Iris pigment epithelial cell (primary cell): ENCODE measurements around the gene GOLGA1.

ENCODE experiments used
- DNase-seq: peaks from one replicate; pipeline ENCODE4 v3.0.0-alpha.2; 2011; ENCODE audit warnings: low read depth

The GOLGA1 gene

DNA sequence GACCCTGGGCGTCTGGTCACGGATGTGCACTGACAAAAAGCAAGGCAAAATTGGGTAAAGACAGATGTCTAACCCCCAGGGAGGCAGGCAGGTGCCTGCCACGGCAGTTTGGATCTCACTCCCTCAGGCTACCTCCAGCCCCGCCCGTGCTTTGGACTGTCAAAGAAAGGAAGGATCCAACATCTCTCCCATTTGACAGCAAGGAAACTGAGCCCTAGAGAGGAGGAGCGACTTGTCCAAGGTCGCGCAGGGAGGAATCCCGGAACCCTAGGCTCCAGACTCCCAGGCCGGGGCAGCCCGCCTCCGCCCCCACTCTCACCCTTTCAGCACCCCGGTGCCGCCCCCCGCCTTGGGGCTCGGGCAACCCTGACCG lies 376 bp downstream of the GOLGA1 start:
- no peak for DNase-seq

DNA sequence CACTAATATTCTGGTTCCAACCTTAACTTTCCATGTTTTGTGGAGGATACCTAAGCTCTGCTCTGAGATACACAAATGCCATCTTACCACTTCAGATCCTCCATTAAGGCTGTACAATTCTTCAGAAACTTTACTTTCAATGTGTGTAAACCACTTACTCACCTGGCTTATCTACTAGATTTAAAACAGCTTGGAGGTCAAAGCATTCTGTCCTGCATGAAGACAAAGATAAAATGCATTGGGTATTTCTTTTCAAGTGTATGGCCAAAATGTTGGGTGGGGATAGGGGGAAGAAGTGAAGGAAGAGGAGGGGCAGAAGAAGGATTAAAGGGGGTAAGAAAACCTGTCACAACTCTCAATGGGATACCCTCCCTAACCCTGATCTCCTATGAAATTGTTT lies 939 bp downstream of the GOLGA1 start:
- DNase-seq, result no peak

DNA sequence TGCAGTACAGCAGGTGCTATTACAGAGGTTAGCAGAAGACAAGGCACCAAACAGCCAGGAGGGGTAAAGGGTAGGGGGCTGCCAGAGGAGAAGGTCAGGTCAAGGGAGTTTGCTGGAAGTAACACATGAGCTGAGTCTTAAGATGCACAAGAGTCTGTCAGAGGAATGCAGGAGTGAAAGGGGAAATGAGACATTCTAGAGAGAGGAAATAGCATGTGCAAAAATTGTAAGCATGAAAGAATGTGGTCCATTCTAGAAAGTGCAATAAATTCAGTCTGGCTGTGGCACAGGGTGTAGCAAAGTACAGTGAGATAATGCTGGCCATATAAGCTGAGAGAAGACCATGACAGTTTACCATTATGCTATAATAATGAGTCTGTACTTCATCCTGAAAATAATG lies 6.6 kb downstream of the GOLGA1 start:
- DNase-seq, result peak; percentile 66

DNA sequence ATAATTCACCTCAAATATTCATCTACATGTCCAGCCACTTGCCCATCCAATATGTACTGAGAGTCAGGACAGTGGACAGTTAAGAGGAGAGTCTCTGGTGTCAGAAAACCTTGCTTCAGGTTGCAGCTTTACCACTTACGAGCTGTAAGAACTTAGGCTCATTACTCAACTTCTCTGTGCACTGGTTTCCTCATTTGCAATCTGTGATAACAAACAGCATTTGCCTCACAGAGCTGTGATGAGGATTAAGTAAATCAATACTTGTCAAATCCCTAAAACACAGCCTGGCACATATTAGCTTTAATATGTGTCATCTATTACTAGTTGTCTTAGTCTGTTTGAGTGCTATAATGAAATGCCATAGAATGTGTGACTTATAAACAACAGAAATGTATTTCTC lies 8.6 kb downstream of the GOLGA1 start:
- DNase-seq, result no peak

DNA sequence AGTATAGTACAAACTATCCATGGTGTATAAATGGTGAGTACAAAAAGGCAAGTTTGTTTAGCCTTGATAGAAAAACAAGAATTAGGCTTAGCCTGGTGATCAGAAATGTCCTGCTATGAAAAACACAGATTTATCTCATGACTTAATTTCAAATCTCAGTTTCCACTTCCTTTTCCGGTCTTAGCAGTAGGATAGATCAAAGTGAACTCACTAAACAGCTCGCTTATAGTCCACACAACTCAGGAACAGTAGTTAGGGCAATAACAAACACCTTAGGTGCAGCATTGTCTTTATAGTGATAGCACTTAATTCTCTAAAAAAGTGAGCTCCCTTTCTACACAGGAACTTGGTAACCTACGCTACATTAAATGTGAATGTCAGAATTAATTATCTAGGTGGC lies 11.4 kb downstream of the GOLGA1 start:
- DNase-seq, result no peak

DNA sequence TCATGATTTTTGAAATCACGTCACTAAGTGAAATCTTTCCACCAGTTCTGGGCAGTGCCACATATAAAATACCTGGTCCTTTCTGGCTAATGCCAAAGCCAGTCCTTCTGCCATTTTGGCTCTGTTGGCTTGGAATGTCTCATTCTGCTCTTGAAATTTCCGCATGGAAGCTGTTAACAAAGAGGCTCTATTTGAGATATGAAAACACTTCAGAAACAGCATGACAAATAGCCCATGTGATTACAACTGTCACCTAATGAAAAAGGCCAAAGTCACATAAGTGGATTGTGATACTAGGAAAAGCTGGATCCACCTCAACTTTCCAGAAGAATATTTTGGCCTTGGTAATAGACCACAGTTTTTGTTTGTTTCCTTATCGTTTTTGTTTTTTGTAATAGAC lies 12.8 kb downstream of the GOLGA1 start:
- no peak for DNase-seq

DNA sequence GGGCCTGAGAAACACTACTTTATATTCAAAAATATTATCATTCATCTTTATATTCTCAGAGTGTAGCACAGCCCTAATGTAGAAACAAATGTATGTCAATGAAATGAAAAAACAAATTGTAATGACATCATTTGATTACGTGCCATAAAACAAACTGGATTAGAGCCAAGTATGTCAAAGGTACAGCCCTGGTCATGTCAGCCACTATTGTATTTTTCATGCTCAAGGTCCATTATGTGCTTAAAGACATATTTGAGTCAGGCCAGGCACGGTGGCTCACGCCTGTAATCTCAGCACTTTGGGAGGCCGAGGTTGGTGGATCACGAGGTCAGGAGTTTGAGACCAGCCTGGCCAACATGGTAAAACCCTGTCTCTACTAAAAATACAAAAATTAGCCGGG lies 20.5 kb downstream of the GOLGA1 start:
- DNase-seq, result peak; percentile 28

DNA sequence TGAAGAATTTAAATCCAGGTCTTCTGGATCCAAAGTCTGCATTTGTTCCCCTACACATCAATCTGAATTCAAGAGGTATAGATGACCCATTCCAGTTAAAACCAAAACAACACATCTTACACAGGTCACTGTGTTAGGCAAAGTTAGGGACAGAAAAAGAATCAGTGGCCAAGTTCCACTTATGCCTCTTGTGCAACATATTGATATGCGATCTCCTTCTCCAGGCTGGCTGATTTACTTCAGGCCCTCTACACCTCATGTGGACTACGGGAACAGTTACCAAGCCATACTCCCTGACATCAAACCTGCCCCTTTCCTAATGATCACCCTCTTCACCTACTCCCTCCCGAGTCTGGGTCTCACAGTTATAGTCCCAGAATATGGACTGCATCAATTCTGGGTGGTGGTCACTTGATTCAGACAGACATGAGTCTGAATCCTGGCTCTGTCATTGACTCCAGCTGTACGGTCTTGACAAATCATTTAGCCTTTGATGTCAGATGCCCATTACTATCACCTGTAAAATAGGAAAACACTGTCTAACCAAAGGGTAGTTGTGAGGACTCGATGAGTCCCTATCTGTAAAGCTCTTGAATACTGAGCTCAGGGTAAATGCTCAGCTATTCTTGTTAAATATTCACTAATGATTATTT lies 26.0 kb downstream of the GOLGA1 start:
- DNase-seq, result no peak

DNA sequence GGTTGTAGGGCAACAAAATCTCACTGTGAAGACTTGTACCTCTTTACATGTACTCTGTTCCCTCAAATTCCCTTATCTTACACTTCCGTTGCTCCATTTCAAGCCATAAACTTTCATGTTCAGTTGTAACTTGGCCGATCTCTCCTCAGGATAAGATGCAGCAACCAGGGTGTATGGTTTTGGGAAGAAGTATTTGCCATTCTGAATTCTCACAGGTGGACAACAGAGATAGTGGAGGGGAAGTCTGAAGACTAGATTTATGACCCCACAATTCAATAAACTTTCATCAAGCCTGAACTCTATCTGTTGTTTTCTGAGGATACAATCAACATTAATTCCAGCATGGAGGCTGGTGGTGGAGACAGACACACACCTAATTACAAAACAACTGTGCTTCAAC lies 27.5 kb downstream of the GOLGA1 start:
- DNase-seq, result no peak

DNA sequence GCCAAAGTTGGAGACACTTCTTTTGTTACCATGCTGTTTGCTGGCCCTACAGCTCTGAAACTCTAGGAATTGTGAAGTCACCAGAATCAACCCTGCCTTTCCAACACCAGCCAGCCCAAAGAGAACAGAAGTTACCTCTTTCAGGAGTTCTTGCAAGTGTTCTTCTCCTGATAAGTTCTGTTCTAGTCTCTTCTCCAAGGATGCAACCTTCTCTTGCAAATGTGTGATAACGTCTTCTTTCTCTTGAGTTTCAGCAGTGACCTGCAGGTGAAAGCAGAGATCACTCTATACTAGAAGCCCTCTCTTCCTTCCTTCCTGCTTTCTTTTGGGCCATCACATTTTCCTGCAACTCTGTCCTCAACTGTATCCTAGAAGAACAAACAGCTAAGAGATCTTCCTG lies 29.1 kb downstream of the GOLGA1 start:
- DNase-seq, result no peak

DNA sequence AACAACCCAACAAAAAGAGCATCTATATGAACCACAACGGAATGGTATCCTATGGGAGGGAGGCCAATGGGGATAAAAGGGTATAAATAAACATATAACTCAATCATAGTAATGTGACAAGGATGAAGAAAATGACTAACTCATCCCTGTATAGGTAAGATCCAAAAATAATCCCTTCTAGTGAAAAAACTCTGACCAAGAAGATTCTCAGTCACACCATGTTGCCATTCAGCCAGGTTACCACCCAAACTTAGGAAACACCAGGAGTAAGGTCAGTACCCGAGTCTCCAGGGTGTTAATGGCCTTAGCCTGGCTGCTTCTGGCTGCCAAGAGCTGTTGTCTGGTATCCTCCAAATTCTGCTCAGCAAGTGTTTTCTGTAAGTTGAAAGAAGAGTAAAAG lies 32.8 kb downstream of the GOLGA1 start:
- DNase-seq, result no peak

DNA sequence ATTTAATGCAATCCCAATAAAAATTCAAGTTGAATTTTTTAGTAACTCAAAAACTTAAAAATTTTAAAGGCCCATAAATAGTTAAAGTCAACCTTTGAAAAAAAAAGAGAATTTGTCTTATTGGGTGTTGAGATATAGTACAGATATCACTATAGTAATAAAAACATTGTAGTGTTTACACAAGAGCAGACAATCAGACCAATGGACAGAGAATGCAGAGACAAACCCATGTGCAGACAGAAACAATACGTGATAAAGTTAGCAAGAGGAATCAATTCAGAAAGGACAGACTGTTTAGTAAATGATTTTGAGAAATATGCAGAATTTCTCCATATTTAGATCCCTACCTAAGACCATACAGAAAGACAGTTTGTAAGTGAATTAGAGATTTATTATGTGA lies 33.9 kb downstream of the GOLGA1 start:
- no peak for DNase-seq

DNA sequence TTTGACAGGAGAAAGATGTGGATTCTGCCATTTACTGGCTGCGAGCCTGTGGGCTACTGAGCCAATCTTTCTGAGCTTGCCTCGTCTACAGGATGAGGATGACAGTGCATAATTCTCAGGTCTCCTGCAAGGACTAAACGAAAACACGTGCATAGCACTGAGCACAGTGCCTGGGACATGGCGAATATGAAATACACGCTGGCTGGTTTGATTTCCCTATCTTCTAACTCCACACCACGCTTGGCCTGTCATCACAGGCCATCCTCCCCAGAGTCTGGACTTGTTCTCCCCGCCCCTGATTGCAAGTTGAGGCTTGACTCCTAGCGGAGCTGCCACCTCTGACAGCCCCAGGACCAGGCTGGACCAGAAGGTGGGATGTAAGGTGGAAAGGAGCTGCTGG lies 41.0 kb downstream of the GOLGA1 start:
- DNase-seq, result no peak

DNA sequence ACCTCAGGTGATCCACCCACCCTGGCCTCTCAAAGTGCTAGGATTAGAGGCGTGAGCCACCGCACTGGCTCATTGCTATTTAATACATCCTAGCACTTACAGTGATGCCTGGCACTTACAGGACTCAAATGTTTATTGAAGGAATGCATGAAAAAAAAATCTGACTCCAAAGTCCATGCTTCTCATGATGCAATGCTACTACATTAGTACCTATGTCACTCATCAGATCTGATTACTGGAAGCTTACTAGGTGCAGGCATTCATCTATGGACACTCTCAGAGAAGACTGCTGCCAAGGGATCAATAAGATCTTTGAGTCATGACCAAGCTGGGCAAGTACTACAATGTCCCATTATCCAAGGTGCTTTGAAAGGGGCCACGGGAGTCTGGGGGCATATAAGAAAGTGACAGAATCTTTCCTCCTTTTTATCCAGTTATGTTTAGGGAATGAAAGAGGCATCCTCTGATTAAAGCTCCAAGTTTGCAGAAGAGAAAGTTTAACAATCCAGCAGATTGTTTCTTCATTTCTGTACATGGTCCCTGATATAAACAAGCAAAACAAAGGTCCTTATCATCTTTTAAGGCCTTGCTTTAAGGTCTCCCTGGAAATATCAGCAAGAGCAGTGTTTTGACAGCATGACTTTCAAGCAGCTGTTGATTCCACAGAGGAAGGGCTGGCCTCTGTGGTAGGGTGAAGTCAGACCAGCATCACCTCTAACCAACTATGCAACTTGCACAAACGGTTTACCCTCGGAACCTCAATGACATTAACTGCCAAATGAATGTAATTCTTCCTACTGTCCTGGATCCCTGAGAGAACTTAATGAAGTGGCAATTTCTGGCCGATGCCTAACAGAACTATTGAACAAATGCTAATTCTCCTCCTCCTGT lies 43.1 kb downstream of the GOLGA1 start:
- peak; percentile 22 for DNase-seq

DNA sequence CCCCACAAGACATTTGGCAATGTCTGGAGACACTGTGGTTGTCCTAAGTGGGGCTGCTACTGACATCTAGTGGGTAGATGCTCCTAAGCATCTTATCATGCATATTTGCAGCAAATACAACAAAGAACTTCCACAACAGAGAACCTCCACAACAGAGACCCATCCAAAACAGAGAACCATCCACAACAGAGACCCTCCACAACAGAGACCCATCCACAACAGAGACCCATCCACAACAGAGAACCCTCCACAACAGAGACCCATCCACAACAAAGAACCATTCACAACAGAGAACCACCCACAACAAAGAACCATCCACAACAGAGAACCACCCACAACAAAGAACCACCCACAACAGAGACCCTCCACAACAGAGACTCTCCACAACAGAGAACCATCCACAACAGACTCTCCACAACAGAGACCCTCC lies 46.1 kb downstream of the GOLGA1 start:
- peak; percentile 65 for DNase-seq

DNA sequence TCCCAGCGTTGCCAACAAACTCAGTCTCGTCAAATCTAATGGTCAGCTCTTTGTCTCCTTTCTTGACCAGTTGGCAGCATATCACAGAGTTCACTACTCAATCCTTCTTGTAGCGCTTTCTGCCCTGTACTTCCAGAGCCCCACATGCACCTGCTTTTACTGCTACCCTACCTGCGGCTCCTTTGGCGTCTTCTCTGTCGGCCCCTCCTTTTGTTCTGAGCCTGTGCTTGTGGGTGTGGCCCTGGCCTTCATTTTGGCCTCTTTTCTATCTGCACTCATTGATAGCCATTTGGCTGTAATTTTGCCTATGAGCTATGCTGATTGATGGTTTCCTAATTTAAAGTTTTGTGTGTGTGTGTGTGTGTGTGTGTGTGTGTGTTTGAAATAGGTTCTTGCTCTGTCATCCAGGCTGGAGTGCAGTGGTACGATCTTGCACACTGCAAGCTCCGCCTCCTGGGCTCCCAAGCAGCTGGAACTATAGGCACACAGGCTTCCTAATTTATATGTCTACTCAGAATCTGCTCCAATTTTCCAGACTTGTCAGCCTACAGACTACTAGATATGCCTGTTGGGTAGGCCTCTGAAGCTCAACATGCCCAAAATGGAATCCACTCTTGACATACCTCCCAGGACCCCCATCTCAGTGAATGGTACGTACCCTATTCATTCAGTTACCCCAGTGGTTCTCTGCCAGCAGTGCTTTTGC lies 46.7 kb downstream of the GOLGA1 start:
- no peak for DNase-seq

DNA sequence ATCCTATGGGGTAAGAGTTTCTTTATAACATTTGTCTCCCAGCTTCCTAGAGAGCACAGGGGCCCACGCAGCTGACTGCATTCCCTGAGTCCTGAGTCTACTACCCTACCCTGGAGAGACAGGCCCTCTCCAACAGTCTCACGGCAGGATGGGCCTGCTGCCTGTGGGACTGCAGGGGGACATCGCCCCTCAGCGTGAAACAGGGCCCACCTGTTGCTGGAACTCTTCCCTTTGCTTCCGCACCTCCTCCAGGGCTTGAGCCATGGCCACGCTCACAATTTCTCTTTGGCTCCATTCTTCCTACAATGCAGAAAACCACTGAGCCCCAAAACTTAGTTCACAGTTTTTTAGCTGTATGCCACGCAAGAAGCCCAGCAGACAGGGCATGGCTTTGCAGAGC lies 50.7 kb downstream of the GOLGA1 start:
- no peak for DNase-seq

DNA sequence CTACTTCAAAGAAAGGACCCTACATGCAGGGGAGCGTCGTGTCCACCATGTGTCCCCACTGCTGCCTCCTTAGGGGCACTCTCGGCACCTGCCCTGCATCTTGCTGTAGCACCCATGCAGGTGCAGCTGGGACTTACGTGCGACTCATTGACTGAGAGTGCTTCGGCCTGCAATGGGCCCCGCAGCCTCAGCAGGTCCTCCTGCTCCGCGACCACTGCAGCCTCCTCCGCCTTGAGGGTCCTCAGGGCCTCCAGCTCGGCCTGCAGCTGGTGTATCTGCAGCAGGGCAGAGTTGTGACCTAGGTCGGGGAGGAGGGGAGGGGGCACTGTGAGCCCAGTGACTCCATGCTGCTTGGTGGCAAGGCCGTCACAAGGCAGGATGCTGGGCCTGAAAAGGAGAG lies 51.9 kb downstream of the GOLGA1 start:
- no peak for DNase-seq

DNA sequence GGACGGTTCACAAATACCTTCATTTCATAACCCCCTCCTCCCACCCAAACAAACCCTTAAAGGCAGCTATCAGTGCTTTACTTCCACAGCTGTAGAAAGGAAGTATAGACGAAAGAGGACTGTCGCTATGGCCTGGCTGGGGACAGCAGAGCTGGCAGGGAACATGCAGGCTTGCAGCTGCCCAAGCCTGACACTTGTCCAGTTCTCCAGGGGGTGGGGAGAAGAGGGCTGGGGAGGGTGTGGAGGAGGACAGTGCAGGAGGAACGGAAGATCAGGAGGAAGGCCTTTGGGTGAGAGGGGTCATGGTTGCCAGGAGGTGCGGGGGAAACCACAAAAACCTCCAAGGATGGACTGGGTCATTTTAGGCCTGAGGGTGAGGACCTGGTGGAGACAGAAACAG lies 53.1 kb downstream of the GOLGA1 start:
- no peak for DNase-seq

DNA sequence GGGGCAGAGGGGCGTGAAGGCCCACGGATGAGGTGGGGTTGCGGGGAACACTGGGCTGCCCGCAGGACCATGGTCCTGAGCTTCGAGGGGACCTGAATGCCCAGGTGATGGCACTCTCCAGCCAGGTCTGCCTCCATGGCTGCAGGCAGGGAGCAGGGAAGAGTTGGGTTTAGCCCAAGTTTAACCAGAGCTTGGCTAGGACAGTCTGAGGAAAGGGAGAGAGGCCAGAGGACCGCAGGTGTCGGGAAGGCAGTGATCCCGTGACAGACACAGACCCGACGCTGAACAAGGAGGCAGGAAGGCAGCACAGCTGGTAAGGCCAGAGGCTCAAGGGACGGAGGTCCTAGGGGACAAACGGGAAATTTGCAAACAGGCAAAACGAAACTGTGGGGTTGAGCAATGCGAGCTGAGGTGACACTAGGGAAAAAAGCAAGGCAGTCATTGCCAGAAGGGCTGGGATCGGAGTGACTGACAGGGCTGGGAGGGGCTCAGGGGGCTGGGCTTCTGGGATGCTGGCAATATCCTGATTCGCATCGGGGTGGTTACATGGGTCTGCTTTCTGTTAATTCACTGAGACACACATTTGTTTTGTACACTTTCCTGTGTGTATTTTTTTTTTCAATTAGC lies 53.9 kb downstream of the GOLGA1 start:
- DNase-seq, result no peak

DNA sequence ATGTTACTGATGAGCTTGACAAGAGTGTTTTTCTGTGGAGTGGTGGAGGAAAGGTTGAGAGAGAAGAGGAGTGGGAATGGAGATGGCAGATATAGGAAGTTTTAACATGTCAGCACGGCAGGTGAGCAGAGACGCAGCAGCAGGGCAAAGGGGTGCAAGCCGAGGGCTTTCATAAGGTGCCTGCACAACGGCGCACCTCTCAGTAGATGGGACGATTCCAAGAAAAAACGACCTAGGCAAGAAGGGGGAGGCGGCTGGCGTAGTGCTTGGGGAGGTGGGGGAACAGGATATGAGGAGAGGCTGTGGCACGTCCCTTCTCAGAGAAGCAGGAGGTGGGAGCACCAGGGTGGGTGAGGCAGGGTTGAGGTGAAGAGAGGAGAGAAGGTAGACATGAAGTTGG lies 54.4 kb downstream of the GOLGA1 start:
- DNase-seq, result no peak

DNA sequence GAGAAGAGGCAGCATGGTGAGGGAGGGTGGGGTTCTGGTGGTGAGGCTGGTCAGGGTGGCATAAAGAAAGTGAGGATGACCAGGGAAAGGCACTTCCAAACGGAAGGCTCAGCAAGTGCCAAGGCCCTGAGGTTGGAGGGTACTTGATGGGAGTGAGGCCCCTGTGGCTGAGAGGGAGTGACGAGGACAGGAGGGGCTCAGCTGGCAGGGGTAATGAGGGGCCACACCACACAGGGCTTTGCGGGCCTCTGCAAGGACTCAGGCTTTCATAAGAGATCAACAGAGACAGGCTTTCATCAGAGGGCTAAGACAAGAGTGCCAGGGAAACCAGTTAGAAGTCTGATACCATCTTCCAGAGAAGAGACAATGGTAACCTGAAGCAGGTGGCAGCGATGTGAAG lies 55.3 kb downstream of the GOLGA1 start:
- no peak for DNase-seq

DNA sequence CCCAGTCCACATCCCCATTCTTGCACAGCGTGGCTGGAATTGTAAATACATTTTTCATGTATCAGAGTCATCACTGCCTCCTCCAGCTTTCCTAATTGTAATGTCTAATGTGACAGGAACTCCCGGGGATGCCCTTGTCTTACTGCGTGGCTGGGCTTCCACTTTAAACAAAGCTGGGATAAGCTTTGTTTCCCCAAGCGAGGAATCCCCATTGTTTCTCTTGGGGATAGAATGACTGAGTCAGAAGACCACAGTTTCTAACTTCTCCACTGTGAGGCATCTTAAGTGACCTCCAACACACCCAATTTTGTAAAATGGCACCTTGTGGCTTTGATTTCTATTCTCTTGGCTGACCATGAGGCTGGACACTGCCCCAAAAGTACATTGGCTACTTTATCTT lies 56.5 kb downstream of the GOLGA1 start:
- DNase-seq, result no peak
